Central memory CD4-positive, alpha-beta T cell (primary cell): ENCODE data around the gene TMEM256.

Source experiments
- DNase-seq: peaks from one replicate; pipeline ENCODE4 v3.0.0; 2022

TMEM256 gene

DNA sequence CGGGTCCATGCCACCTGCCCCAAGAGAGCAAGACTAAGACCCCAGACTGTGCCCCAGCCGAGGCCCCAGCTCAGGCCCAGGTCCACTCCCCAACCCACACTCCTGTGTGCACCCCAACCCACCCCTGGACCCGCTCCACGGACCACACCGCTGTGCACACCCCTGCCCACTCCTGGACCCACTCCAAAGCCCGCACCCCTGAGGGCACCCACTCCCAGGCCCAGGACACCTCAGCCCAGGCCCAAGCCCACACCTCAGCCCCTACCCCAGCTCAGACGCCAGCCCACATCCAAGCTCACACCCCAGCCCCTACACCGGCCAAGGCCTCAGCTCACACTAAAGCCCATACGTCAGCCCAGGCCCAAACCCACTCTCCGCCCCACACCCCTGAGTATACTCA is 25.8 kb upstream of the TMEM256 start:
- DNase-seq = no peak

DNA sequence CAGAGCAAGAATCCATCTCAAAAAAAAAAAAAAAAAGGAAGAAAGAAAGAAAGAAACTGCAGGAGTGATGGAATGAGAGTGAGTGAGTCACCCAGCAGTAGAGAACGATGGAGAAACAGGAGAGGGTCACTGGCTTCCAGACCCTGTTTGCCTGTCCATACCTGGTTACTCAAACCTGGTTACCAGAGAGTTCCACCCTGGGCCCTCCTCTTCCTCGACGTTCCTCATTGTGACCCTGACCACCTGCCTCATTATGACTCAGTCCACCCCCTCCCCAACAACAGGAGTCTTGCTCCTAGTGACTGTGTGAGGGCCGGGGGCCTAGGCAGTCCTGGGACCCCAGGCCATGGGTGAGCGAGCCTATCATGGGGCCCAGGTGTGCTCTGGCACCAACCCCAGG is 24.7 kb upstream of the TMEM256 start, which contains the start of gene SPEM3:
Gene SPEM3 (plus strand): TSS at position 301 of the 400 bp plus-strand sequence. CDS start 46 bp downstream, at position 347.
- no peak for DNase-seq

DNA sequence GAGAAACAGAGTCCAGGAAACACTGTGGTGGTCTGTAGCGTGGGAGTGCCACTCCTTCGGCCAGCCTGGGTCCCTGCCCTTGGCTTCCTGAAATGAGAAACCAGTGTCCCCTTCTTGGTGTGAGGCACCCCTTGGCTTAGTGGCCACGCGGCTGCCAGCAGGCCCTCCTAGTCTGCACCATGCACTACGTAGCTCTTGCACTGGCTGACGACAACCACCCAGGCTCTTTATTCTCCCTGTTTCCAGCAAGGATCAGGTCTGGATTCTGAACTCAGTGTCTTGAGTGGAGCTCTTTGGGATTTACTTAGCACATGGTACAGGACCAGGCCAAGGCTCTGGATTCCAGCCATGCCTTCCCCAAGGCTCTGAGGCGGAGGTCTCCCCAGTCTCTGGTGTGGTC is 23.7 kb upstream of the TMEM256 start:
- DNase-seq = no peak

DNA sequence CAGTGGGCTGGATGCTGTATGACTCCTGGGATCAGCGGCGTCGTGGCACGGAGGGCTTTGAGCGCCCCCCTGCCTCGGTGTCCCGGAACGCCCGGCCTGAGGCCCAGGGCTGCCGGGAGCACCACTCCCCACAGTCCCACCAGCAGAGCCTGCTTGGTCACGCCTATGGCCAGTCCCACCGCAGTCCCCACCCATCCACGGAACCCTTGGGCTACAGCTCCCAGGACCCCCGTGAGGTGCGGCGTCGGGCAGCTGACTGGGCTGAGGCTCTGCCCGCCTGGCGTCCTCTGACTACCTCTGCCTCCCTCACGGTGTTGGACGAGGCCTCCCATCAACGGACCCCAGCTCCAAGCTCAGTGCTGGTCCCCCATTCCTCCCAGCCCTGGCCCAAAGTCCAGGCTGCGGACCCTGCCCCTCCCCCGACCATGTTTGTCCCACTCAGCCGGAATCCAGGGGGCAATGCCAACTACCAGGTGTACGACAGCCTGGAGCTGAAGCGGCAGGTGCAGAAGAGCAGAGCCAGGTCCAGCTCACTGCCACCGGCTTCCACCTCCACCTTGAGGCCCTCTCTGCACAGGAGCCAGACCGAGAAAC is 23.1 kb upstream of the TMEM256 start:
- DNase-seq = no peak

DNA sequence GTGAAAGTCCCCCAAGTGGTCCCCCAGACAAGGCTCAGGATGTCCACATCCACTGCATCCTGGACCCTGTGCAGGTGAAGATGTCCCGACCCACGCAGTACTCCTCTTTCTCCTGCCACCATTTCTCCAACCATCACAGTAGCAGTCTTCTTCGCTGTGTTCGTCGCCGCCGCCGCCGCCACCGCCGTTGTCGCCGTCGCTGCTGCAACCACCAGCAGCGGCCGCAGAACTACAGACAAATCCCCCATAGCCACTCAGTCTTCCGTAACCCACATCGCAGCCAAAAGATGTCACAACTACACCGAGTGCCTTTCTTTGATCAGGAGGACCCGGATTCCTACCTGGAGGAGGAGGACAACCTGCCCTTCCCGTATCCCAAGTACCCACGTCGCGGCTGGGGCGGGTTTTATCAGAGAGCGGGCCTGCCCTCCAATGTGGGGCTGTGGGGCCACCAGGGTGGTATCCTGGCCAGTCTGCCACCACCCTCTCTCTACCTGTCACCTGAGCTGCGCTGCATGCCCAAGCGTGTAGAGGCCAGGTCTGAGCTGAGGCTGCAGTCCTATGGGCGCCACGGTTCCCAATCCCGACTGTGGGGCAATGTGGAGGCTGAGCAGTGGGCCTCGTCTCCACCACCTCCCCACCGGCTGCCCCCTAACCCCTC is 22.4 kb upstream of the TMEM256 start:
- DNase-seq = no peak

DNA sequence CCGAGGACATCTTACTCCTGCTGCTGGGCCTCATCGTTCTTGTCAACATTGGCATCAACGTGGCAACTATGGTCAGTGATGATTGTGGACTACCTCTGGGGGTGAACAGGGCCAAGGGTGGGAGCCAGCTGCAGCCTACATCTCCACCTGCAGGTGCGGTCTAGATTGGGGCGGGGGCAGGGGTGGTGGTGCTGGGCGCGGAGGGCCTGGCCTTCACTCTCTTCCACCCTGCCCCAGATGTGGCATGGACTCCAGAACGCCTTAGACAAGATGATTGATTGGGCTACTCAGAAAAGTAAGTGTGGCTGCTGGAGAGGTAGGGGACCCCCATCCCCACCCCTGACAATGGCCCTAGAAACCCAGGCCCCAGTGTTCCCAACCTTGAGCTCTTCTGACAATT is 21.9 kb upstream of the TMEM256 start:
- DNase-seq = no peak

DNA sequence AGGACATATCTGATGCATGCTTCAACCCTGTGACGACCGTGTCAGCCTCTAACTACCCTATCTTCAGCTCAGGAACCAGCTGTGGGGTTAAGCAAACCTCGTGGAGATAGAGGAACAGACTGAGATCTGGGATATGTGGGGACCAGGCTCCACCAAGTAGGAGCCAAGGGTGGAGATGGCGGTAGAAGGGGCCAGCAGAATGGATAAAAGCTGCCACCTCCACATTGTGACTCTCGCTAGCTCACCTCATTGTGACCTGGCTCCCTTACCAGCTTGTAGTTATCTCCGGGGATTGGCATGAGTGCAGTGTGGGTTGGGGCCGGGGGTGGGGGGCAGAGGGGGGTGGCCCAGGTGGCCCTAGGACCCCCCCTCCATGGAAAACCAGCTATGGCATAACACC is 21.4 kb upstream of the TMEM256 start, which contains the start of gene SPEM2:
Gene SPEM2 (plus strand): TSS at position 301 of the 400 bp plus-strand sequence. CDS start 73 bp downstream, at position 374.
- DNase-seq = no peak

DNA sequence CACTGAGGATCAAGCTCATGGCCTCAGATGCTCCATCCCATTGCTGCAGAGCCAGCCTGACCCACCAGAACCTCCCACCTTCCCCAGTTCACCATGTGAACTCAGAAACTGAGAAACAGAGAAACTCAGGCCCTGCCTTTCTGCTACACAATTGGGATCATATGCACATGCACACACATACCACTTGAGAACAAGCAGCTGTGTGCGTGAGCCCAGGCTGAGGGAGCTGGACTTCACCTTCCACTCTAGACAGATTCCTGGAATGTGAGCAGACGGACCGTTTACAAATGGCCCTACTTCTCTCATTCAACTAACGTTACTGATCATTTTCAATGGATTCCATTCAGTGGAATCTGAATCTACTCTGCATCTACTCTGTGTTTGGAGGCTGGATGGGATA is 19.8 kb upstream of the TMEM256 start:
- no peak for DNase-seq

DNA sequence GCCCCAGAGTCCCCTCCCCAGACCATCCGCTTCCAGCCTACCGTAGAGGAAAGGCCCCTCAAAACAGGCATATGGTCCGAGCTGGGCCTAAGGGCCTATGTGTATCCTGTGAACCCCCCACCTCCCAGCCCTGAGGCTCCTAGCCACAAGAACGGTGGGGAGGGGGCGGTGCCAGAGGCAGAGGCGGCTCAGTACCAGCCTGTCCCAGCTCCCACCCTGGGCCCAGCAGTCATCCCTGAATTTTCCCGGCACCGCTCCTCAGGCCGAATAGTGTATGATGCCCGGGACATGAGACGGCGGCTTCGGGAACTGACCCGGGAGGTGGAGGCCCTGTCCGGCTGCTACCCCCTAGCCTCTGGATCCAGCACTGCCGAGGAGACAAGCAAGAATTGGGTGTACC is 17.3 kb upstream of the TMEM256 start:
- no peak for DNase-seq

DNA sequence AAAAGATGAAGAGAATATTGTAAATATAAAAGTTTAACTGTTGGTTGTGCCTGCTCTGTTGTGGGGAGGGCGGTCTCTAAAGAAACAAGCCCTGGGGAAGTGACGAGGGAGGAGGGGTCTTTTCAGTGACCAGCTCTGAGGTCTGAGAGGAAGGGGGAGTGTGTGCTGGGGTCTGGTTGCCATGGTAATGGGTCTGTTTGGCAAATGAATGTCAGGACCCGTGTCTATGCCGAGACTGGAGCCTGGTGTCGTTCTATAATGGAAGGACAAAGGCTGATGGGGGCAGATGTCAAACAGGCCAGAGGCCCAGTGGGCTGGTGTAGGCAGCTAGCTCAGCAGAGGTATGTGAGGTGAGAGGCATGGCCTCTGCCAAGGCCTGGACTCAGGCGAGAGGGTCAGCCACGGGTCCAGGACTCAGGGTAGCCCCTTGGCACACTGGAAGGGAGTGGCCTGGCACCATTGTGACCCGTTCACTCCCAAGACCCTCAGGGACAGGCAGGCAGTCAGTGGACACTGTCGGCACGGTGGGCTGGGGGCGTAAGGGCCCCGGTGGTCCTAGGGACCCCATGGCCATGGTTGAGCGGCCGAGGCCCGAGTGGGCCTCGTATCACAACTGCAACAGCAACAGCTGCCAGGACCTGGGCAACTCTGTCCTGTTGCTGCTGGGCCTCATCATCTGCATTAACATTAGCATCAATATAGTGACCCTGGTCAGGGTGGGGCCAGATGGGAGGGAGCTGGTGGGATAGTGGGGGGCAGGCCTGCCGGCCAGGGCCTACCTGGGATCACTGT is 16.1 kb upstream of the TMEM256 start, which contains the start of gene SPEM1:
Gene SPEM1 (plus strand): TSS at position 506 of the 792 bp plus-strand sequence. CDS start 61 bp downstream, at position 567.
- no peak for DNase-seq

DNA sequence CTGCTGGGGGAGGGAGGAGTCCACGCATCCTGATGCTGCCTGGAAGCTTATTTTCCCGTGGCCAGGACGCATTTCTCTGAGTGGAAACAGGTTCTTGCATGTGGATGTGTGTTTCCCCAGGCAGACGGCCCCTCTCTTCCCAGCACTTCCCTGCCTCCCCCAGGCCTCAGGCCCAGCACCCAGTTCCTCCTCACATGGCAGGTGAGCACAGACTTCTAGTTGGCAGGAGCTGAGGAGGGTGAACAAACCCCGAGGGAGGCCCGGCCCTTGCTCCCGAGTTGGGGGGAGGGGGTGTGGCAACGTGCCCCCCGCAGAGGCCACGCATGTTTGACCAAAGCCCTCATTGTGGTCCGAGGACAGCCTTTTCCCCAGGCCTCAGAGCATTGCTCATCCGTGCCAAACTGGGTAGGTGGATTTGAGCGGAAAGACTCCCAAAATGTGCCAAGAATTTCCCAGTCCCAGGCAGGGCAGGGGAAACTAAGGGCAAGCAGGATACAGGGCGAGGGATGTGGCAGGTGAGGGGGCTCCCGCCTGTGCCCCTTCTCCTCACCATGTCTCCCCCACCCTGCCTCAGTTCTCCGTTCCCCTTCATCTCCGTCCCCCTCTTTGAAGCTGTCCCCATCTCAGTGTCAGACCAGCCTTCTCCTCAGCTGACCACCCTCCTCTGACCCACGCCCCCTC is 14.7 kb upstream of the TMEM256 start:
- DNase-seq = no peak

DNA sequence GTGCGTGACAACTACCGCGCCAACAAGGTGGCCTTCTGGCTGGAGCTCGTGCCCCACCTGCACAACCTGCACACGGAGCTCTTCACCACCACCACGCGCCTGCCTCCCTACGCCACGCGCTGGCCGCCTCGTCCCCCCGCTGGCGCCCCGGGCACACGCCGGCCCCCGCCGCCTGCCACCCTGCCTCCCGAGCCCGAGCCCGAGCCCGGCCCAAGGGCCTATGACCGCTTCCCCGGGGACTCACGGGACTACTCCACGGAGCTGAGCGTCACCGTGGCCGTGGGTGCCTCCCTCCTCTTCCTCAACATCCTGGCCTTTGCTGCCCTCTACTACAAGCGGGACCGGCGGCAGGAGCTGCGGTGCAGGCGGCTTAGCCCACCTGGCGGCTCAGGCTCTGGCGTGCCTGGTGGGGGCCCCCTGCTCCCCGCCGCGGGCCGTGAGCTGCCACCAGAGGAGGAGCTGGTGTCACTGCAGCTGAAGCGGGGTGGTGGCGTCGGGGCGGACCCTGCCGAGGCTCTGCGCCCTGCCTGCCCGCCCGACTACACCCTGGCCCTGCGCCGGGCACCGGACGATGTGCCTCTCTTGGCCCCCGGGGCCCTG is 13.3 kb upstream of the TMEM256 start:
- no peak for DNase-seq

DNA sequence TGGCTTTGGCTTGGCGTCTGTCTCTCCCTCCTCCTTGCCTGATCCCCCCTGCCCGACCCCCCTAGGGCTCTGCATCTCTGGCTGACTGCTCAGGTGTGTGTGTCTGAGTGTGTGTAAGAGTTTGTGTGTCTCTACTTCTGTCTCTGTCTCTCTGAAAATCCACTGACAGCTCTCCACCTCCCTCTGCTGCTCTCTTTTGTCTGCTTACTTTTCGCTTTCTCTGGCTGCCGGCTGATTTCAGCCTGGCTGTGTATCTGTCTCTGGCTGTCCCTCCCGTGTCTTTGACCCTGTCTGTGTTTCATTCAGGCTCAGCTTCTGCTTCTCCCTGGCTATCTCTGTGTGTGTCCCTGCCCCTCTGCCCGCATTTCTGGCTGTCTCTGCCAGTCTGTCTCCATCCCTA is 12.4 kb upstream of the TMEM256 start:
- no peak for DNase-seq

DNA sequence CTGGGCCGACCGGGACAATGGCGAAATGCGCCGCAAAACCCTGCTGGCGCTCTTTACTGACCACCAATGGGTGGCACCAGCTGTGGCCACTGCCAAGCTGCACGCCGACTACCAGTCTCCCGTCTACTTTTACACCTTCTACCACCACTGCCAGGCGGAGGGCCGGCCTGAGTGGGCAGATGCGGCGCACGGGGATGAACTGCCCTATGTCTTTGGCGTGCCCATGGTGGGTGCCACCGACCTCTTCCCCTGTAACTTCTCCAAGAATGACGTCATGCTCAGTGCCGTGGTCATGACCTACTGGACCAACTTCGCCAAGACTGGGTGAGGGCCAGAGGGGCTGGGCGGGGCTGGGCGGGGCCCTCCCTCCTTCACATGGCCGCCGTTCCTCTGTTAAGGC is 11.9 kb upstream of the TMEM256 start:
- no peak for DNase-seq

DNA sequence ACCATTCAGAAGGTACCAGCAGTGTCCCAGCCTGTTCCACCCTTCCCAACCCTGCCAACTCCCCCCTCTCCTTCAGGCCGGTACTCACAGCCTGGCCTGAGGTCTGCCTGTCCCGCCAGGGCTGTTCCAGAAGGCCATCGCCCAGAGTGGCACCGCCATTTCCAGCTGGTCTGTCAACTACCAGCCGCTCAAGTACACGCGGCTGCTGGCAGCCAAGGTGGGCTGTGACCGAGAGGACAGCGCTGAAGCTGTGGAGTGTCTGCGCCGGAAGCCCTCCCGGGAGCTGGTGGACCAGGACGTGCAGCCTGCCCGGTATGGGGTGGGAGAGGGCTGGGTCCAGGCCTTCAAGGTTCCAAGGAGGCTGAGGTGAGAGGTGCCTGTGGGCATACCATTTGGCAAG is 10.9 kb upstream of the TMEM256 start:
- no peak for DNase-seq

DNA sequence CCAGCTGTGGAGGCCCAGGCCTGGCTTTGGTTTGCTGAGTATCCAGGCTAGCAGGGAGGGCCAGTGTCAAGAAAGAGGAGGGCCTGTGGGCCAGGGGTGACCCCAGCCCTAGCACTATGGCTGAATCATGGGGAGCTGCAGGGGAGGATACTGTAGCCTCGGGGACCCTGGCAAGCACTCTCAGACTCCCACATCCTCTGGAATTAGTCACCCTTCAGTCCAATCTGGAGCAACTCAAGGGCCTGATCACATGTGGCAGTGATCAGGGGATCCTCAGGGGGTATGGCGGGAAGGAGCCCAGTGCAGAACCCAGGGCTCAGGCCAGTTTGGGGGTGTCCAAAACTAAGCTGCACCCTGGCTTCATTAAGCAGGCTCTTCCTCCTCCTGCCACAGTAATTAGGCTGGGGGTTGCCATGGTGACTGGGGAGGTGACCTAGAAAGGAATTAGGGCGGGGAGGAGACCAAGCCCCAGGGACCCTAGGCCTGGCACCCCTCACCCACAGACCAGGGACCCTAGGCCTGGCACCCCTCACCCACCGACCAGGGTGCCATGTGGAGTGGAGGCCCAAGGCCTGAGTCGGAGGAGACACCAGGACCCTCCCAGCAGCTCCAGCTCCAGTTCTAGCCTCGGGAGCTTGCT is 9.6 kb upstream of the TMEM256 start:
- no peak for DNase-seq

DNA sequence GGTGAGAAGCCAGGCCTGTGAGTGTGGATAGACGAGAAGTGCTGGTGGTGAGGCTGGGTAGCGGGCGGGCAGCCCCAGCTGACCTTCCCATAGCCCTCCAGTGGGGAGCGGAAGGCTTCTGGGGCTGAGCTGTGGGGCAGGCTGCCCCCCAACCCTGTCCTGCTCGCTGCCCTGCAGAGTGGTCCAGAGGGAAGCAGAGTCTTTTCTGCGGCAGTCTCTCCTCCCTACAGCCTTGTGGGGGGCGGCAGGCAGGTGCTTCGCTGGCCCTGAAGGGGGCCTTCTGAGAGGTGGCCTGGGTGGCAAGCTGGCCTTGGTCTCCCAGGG is 7.5 kb upstream of the TMEM256 start:
- DNase-seq = no peak

DNA sequence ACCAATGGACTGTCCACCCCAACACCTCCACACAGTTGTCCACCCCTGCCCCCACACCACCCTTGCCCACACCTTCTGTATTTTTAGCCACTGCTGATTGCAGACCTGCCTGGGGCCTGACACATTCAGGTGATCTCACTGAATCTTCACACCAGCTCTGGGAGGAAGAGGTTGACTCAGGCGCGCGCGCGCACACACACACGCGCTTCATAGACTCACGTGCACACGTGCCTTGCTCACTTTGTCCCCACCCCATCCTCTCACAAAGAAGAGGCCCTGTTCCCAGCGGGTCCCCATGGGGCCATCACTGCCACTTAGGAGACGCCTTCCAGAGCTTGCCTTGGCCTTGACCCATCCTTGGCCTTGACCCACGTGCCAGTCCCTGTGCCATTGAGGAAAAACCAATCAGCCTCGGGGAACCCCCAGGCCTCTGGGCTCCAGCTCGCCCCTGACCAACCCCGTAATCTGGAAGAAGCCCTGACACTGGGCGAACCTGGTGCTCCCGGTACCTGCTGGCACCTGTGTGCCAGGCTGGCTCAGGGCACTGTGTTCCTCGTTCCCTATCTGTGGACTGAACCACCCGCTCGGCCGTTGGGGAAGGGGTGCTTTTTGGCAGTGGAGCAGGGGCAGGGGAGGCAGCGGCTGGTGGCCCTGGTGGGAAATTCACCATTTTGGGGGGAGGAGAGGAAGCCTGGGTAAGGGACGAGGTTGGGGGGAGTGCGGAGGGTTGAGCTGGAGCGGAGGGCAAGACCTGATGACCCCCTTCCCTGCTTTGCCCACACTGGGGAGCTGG is 6.9 kb upstream of the TMEM256 start:
- DNase-seq = no peak

DNA sequence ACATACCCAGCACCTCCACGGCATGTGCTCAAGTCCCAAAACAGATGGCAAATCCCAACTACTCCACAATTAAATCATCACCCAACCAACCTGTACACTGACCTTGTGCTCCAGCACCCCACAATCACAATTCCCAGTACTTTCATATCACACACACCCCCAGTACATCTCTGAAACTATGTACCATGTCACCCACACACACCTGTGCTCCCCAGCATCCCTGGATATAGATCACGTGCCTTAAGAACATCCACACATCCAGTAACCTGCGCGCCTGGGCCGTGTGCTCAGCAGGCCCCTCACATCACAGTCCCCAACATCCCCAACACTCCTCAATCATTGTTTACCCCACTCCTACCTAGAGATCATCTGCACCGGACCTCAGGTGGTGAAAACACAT is 5.8 kb upstream of the TMEM256 start:
- DNase-seq = no peak

DNA sequence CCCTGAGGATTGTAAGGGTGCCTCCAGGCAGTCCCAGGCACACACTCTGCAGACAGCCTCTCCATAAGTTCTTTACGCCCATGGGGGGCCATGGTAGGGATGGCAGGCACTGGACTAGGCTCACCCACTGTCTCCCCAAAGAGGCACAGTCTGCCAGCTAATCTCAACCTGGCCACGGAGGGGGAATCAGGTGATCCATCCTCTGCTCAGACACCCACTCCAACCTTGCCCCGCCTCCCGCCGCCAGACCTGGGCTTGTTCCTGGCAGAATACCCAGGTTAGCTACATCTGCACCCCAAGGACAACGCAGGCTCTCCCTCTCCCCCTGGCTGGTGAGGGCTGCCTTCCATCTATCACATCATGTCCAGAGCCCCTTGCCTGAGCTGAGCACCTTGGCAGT is 5.0 kb upstream of the TMEM256 start:
- no peak for DNase-seq

DNA sequence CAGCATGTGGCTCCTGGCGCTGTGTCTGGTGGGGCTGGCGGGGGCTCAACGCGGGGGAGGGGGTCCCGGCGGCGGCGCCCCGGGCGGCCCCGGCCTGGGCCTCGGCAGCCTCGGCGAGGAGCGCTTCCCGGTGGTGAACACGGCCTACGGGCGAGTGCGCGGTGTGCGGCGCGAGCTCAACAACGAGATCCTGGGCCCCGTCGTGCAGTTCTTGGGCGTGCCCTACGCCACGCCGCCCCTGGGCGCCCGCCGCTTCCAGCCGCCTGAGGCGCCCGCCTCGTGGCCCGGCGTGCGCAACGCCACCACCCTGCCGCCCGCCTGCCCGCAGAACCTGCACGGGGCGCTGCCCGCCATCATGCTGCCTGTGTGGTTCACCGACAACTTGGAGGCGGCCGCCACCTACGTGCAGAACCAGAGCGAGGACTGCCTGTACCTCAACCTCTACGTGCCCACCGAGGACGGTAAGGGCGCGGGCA is 4.4 kb upstream of the TMEM256 start:
- DNase-seq = peak; percentile 26
